ENCODE measurements around the gene HOXA3. TPM values are rescaled to one million over a fixed set of nuclear protein-coding genes. Genes with fewer than 3 reads are reported as not detected.

Gene HOXA3
- total RNA-seq, 3 donors from 2014 or later: 4.5 to 6.4 (median 4.6) TPM

DNA sequence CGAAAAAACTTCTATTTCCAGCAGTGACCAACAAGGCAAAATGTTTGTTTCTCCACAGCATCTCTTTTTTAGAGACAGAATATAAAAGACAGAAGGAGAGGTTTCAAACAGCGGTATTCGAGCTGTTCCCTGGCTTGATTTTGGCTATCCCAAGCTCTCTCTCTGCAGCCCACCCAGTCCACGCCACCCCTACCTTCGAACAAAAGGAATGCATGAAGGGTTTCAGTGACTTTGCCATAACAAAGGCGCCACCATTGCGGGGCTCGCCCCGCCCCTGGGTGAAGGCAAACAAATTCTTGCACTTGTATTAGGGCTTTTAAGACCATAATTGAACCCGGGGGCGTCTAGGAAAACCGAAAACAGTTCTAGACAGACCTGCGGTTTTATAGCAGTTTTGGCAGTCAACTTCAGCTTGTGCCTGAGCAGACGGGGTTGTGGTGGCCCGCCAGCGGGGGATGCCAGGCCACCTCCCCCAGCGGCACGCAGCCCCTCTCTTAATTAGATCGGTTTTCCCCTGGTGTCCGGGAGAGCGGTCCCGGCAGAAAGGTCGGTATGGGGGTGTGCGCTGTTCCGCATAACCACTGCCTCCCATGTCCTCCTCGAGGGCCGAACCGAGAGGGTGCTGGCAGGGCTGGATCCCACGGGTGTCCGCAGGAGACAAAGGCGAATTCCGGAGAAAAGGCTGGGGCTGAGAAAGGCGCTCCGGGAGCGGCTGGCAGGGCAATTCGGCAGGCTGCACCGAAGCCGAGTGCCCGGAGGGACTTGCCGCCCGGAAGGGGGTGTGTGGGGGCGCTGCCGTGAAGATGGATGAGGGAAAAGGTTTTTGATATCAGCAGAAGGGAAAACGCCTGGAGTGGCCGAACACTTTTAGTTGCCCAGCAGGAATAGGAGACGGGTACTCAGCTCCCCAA, 35.3 kb upstream of the HOXA3 start:
- no peaks in the 10 kb centered on the region for H3K9me3 ChIP-seq
- peak overlapping the region in 2 of 3 donors; percentile 21 to 46 for H3K4me3 ChIP-seq
- DNase-seq (ENCODE audit: low spot score in 2 of 2): peak in 1 of 2 donors; percentile 44
- no peak overlapping the region for H3K27ac ChIP-seq
- peaks cover 0 to 15% of the 10 kb centered on the region in 2 donors for H3K4me1 ChIP-seq
- TF ChIP-seq POLR2AphosphoS5 (IDR thresholded peaks at IDR 0.05): no peak
- TF ChIP-seq POLR2A (IDR thresholded peaks at IDR 0.05): no peak
- peaks cover 23 to 100% of the 10 kb centered on the region in 2 donors for H3K27me3 ChIP-seq
- intact Hi-C loops (cut with DNase I; ENCODE audit: low total_unique reads): no loop called here
- no peaks in the 10 kb centered on the region for H3K36me3 ChIP-seq

DNA sequence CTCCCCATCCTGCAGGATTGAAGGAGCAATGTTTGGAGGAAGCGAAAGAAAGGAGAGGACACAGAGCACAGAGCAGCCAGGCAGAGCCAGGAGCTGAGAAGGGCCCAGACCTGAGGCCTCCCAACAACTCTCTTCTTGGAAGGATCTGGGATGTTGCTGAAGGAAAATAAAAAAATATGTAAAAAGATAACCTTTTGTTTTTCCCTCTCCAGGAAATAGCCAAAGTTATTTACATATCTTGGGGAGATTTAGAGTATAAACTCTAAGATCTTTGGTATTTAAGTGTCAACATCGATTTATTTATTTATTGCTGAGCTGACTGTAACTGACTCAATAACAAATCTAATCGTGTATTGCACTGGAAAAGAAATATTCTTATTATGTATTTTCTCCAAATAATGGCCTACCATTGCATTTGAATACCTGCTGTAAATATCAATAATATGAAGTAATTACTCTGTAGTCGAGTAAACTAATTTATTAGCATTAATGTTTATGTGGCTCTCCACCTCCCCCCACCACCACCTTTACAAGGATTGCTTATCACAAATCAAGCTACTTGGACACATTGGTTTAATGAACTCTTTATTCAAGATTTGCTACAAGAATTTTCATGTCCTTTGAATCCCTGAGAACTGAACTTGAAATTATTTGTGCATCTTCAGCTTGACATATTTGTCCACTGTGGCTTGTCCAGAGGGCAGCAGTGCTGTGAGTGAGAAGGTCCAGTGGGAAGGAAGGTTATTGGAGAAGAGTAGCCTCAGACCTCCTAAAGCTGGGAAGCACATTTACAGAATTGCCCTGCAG, 34.5 kb upstream of the HOXA3 start:
- Histone ChIP-seq H3K4me1 (peaks cover 0 to 15% of the 10 kb centered on the region in 2 donors), H3K4me3 (no peak overlapping the region), H3K27ac (no peak overlapping the region), H3K9me3 (no peaks in the 10 kb centered on the region), H3K36me3 (no peaks in the 10 kb centered on the region), H3K27me3 (peaks cover 19 to 100% of the 10 kb centered on the region in 2 donors)
- TF ChIP-seq POLR2A (IDR thresholded peaks at IDR 0.05) (no peak), POLR2AphosphoS5 (IDR thresholded peaks at IDR 0.05) (peak in 1 of 3 donors; percentile 9)
- TF ChIP-seq, protein P1, sequence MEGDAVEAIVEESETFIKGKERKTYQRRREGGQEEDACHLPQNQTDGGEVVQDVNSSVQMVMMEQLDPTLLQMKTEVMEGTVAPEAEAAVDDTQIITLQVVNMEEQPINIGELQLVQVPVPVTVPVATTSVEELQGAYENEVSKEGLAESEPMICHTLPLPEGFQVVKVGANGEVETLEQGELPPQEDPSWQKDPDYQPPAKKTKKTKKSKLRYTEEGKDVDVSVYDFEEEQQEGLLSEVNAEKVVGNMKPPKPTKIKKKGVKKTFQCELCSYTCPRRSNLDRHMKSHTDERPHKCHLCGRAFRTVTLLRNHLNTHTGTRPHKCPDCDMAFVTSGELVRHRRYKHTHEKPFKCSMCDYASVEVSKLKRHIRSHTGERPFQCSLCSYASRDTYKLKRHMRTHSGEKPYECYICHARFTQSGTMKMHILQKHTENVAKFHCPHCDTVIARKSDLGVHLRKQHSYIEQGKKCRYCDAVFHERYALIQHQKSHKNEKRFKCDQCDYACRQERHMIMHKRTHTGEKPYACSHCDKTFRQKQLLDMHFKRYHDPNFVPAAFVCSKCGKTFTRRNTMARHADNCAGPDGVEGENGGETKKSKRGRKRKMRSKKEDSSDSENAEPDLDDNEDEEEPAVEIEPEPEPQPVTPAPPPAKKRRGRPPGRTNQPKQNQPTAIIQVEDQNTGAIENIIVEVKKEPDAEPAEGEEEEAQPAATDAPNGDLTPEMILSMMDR (IDR thresholded peaks at IDR 0.05): no peak
- intact Hi-C loops (cut with DNase I; ENCODE audit: low total_unique reads): no loop called here
- no peak for DNase-seq (ENCODE audit: low spot score in 2 of 2)

DNA sequence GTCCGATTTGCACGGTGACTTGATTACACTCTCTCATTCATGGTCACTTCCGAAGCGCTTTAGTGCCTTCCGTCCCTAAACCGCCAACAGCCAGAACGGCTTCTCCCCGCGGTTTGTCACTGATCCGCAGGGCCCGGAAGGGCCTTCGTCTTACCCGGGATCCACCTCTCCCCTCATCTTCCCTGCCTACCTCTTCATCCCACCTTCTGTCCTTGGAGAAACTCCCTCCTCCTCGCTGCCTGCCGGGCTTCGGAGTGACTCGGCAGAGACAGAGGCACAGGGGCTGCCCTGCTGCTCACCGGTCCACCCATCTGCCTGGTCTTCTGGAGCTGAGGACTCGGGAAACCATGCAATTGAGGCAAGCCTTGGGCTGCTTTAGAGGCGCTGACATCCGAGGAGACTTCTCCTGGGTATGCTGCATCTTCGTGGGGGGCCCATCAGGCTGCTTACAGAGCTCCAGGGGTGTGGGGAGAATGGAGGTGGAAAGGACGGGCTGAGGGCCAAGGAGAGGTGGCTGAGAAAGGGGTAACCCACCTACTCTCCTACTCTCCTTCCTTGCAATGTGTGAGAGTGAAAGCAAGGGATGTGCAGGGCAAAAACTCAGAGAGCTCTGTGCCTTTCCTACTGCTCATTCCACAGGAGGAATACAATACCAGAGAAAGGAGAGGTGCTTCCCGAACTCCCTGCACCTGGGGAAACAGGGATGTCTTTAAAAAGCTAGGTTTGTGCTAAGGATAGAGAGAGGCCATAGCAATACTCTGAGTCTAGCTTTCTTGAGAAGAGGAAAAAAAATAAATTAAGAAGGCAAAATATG, 33.7 kb upstream of the HOXA3 start:
- no peak for TF ChIP-seq POLR2AphosphoS5 (IDR thresholded peaks at IDR 0.05)
- TF ChIP-seq POLR2A (IDR thresholded peaks at IDR 0.05): no peak
- TF ChIP-seq, protein P1 (IDR thresholded peaks at IDR 0.05): no peak
- no peak overlapping the region for H3K27ac ChIP-seq
- H3K9me3 ChIP-seq: no peaks in the 10 kb centered on the region
- intact Hi-C loops (cut with DNase I; ENCODE audit: low total_unique reads): no loop called here
- no peaks in the 10 kb centered on the region for H3K36me3 ChIP-seq
- H3K27me3 ChIP-seq: peaks cover 22 to 98% of the 10 kb centered on the region in 2 donors
- peaks cover 0 to 15% of the 10 kb centered on the region in 2 donors for H3K4me1 ChIP-seq
- peak overlapping the region in 1 of 3 donors; percentile 55 for H3K4me3 ChIP-seq
- no peak for DNase-seq (ENCODE audit: low spot score in 2 of 2)

DNA sequence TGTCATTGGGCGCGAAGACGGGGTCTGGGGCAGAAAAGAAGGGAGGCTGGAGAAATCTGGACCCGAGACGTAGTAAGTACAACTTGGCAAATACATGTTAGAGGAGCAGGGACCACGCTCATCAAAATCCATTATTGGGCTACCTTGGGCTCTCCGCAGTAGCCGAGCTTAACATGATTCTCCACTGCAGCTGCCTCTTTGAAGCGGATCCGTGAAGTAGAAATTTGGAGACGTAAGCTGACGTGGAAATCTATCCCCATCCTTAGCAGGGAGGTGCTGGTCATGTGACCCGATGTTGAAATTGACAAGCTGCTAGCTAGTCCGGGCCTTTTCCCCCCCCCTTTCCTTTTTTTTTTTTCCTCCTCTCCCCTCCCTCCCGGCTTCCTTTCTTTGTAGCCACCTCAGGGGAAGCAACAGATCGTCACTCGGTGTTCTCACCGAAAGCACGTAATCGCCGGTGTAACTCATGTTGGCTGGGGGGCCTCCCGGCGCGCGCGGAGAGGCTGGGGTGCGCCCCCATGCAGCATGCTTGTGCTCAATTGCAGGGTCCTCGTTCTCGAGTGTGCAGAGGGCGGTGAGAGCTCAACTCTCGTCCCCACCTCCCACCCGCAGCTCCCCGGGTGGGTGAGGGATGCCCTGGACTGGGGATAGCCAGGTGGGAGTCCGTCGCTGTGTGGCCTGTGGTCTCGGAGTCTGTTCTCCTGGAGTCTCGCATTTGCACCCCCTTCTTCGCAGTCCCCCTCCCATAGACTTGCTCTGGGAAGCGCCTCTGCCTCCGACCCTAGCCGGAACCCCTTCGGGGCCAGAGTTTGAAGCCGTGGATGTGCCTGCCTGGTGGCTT, 32.9 kb upstream of the HOXA3 start, which contains the start of gene HOXA11:
Gene HOXA11 (minus strand): TSS at position 220 of the 841 bp plus-strand sequence. CDS start 88 bp downstream, at position 132.
- H3K9me3 ChIP-seq: no peaks in the 10 kb centered on the region
- peak within 1 kb of the TSS; percentile 39 to 69 (median 55) for H3K4me3 ChIP-seq
- intact Hi-C loops (cut with DNase I; ENCODE audit: low total_unique reads): no loop called here
- peak in 1 of 2 donors; percentile 43 for DNase-seq (ENCODE audit: low spot score in 2 of 2)
- H3K27me3 ChIP-seq: peaks cover 22 to 98% of the 10 kb centered on the region in 2 donors
- no peak within 1 kb of the TSS for H3K27ac ChIP-seq
- H3K36me3 ChIP-seq: no peaks in the 10 kb centered on the region
- peaks cover 0 to 15% of the 10 kb centered on the region in 2 donors for H3K4me1 ChIP-seq
- TF ChIP-seq POLR2AphosphoS5 (IDR thresholded peaks at IDR 0.05): no peak

DNA sequence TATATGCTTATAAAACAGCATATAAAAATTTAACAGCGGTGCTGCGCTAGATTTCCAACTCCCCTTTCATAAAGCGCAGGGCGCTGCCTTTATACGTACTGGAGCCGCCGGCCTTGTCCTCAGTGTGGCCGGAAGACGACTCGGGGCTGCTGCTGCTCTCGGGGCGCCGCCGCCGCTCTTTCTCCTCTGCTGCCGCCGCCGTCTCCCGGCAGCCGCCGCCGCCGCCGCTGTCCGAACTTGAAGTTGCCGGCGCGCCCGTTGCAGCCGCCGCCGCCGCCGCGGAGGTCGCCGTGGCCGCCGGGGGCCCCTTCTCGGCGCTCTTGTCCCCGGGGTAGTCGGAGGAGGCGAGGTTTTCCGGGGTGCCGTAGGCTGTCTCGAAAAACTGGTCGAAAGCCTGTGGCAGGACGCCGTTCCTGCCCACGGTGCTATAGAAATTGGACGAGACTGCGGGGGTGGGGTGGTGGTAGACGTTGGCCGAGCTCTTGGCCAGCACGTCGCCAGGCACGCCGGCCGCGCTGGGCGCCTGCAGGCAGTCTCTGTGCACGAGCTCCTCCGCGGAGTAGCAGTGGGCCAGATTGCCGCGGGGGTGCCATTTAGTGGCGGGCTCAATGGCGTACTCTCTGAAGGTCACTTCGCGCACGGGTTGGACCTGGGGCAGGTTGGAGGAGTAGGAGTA, 32.1 kb upstream of the HOXA3 start:
- H3K4me3 ChIP-seq: peak overlapping the region; percentile 39 to 69 (median 55)
- H3K36me3 ChIP-seq: no peaks in the 10 kb centered on the region
- TF ChIP-seq POLR2AphosphoS5 (IDR thresholded peaks at IDR 0.05): no peak
- H3K4me1 ChIP-seq: peaks cover 0 to 15% of the 10 kb centered on the region in 2 donors
- DNase-seq (ENCODE audit: low spot score in 2 of 2): peak in 1 of 2 donors; percentile 51
- H3K27ac ChIP-seq: no peak overlapping the region
- intact Hi-C loops (cut with DNase I; ENCODE audit: low total_unique reads): no loop called here
- H3K27me3 ChIP-seq: peaks cover 24 to 97% of the 10 kb centered on the region in 2 donors
- no peaks in the 10 kb centered on the region for H3K9me3 ChIP-seq

Data from breast epithelium (tissue), 4 donors.